ENCODE measurements around the gene CRYBG1. TPM values are rescaled to one million over a fixed set of nuclear protein-coding genes. Genes with fewer than 3 reads are reported as not detected.
A peak's percentile ranks its signal among the peaks of the same experiment; 100 is the strongest.

Gene CRYBG1
- total RNA-seq, 5 donors from 2014 or later (not counting 1 experiment from before 2014, with no cell fraction given), result 26.4 to 50.1 (median 38.0) TPM

DNA sequence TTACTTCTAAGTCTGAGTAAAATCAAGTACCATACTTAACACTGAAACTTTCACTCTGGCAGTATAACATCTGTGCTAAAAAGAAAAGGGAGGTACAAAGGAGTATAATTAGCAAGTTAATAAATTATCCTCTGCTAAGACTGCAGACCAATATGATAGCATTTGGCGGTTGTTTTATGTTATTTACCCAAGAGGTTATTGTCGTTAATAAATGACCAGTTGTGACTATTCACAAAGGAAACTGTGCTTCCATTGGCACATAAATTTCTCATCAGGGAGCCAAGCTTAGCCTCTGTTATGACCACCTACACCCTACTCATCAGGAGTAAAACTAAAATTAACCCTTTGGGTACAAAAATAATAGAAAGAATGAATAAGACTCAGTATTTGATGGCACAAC, 86.5 kb downstream of the CRYBG1 start:
- Mint-ChIP-seq H3K4me1 (peaks cover 13 to 15% (median 14%) of the 10 kb centered on the region in 3 donors), H3K9me3 (no peaks in the 10 kb centered on the region), H3K27ac (no peak overlapping the region), H3K4me3 (no peak overlapping the region), H3K27me3 (peaks cover 14 to 19% of the 10 kb centered on the region in 2 donors), H3K36me3 (no peaks in the 10 kb centered on the region)
- ATAC-seq (replicated peaks in 1 of 4) (no peak), DNase-seq (no peak)
- peaks cover 10% of the 10 kb centered on the region in 2 experiments for H3K4me1 ChIP-seq (ENCODE audit: control insufficient read depth in 1 of 2, extremely low read depth in 1 of 2, insufficient read depth in 2 of 2, low read length in 2 of 2)
- CTCF ChIA-PET, result interaction anchor here (1.0 to 7.2 kb wide), 5 partner anchors 13 to 224 kb away, joined by 3 to 143 read pairs (median 11); no protein-coding TSS in a partner anchor
- H3K9me3 ChIP-seq, result no peaks in the 10 kb centered on the region
- POLR2A ChIA-PET, result no interaction called here
- no CpG with 5 or more reads among the region's 2 CpGs for WGBS (ENCODE audit: insufficient coverage)
- no peak overlapping the region for H3K27ac ChIP-seq (ENCODE audit: low read length)
- H3K36me3 ChIP-seq (ENCODE audit: control insufficient read depth in 2 of 2, extremely low read depth in 1 of 2, insufficient read depth in 1 of 2, low read length in 1 of 2), result no peaks in the 10 kb centered on the region
- no peak overlapping the region for H3K4me3 ChIP-seq (ENCODE audit: control insufficient read depth in 1 of 2, extremely low read depth in 1 of 2, low read length in 1 of 2)
- peaks cover 0 to 2% of the 10 kb centered on the region in 2 experiments for H3K27me3 ChIP-seq (replicated peaks in 1 of 2; ENCODE audit: control insufficient read depth in 2 of 2, extremely low read depth in 1 of 2, insufficient read depth in 2 of 2, low read length in 1 of 2)

DNA sequence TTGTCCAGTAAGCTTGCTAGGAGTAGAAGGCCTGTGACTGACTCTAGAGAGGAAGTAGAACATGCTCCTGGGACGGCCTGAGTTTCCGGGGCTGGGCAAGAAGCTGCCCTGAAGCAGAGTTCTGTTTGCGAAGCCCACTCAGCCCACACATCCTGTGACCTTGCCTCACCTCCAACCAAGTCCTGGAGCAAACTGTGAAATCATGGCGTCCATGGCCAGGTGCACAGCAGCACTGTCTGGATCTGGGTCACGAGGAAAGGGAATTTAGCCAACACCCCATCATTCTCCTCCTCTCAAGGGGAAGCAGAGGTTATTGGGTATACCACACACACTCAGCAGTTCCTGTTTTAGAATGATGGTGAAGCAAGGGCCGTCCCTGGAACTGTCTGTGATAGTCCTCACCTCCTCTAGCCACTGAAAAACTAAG, 87.5 kb downstream of the CRYBG1 start:
- H3K4me3 Mint-ChIP-seq, result peak overlapping the region in 1 of 3 donors; percentile 22
- H3K36me3 Mint-ChIP-seq, result no peaks in the 10 kb centered on the region
- no peaks in the 10 kb centered on the region for H3K36me3 ChIP-seq (ENCODE audit: control insufficient read depth in 2 of 2, extremely low read depth in 1 of 2, insufficient read depth in 1 of 2, low read length in 1 of 2)
- POLR2A ChIA-PET, result interaction anchor here in 1 of 2 donors (0.6 kb wide), 2 partner anchors 60 to 98 kb away, joined by 3 read pairs; no protein-coding TSS in a partner anchor
- no peaks in the 10 kb centered on the region for H3K9me3 Mint-ChIP-seq
- ATAC-seq (replicated peaks in 1 of 4), result peak; percentile 60 to 84 (median 69)
- peaks cover 9 to 10% of the 10 kb centered on the region in 2 donors for H3K27me3 Mint-ChIP-seq
- CTCF ChIA-PET, result interaction anchor here (1.0 to 3.5 kb wide), 6 partner anchors 12 to 118 kb away, joined by 3 to 26 read pairs (median 4); no protein-coding TSS in a partner anchor
- peaks cover 13 to 15% (median 14%) of the 10 kb centered on the region in 3 donors for H3K4me1 Mint-ChIP-seq
- H3K27me3 ChIP-seq (replicated peaks in 1 of 2; ENCODE audit: control insufficient read depth in 2 of 2, extremely low read depth in 1 of 2, insufficient read depth in 2 of 2, low read length in 1 of 2), result peaks cover 0 to 2% of the 10 kb centered on the region in 2 experiments
- H3K27ac ChIP-seq (ENCODE audit: low read length), result no peak overlapping the region
- H3K27ac Mint-ChIP-seq, result peak overlapping the region; percentile 66 to 83
- H3K4me1 ChIP-seq (ENCODE audit: control insufficient read depth in 1 of 2, extremely low read depth in 1 of 2, insufficient read depth in 2 of 2, low read length in 2 of 2), result peaks cover 10% of the 10 kb centered on the region in 2 experiments
- H3K4me3 ChIP-seq (ENCODE audit: control insufficient read depth in 1 of 2, extremely low read depth in 1 of 2, low read length in 1 of 2), result no peak overlapping the region
- no peaks in the 10 kb centered on the region for H3K9me3 ChIP-seq
- peak in 26 of 35 experiments; percentile 2 to 45 (median 11) for DNase-seq
- 24% methylated on average over 3 of the region's 6 CpGs for WGBS (ENCODE audit: insufficient coverage)

DNA sequence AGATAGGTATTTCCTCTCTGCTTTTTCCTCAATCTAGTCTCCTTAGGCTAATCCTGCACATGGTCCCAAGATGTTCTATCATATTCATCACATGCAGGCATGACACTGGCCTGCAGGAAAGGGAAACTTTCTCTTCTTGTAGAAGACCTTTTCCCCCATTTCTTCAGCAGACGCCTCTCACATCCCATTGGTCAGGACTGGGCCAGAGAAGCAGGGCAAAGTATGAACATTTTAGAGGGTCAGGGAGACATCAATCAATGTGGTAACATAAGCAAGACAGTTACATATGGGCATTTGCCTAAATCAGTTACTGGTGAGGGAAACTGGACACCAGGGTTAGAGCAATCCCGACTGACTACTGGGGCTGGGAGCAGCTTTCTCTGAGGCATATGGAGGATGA, 90.1 kb downstream of the CRYBG1 start:
- Mint-ChIP-seq H3K4me1 (peaks cover 13 to 14% (median 13%) of the 10 kb centered on the region in 3 donors), H3K9me3 (no peaks in the 10 kb centered on the region), H3K4me3 (no peak overlapping the region), H3K36me3 (no peaks in the 10 kb centered on the region), H3K27me3 (no peaks in the 10 kb centered on the region), H3K27ac (no peak overlapping the region)
- ATAC-seq (replicated peaks in 1 of 4), result no peak
- no peaks in the 10 kb centered on the region for H3K9me3 ChIP-seq
- H3K27ac ChIP-seq (ENCODE audit: low read length), result no peak overlapping the region
- ChIA-PET CTCF (interaction anchor here (3.1 to 3.5 kb wide), 2 partner anchors 115 kb away, joined by 22 to 26 read pairs; no protein-coding TSS in a partner anchor), POLR2A (no interaction called here)
- 100% methylated on average over 1 of the region's 2 CpGs for WGBS (ENCODE audit: insufficient coverage)
- H3K36me3 ChIP-seq (ENCODE audit: control insufficient read depth in 2 of 2, extremely low read depth in 1 of 2, insufficient read depth in 1 of 2, low read length in 1 of 2), result no peaks in the 10 kb centered on the region
- no peak for DNase-seq
- peaks cover 10% of the 10 kb centered on the region in 2 experiments for H3K4me1 ChIP-seq (ENCODE audit: control insufficient read depth in 1 of 2, extremely low read depth in 1 of 2, insufficient read depth in 2 of 2, low read length in 2 of 2)
- no peak overlapping the region for H3K4me3 ChIP-seq (ENCODE audit: control insufficient read depth in 1 of 2, extremely low read depth in 1 of 2, low read length in 1 of 2)
- no peaks in the 10 kb centered on the region for H3K27me3 ChIP-seq (replicated peaks in 1 of 2; ENCODE audit: control insufficient read depth in 2 of 2, extremely low read depth in 1 of 2, insufficient read depth in 2 of 2, low read length in 1 of 2)

DNA sequence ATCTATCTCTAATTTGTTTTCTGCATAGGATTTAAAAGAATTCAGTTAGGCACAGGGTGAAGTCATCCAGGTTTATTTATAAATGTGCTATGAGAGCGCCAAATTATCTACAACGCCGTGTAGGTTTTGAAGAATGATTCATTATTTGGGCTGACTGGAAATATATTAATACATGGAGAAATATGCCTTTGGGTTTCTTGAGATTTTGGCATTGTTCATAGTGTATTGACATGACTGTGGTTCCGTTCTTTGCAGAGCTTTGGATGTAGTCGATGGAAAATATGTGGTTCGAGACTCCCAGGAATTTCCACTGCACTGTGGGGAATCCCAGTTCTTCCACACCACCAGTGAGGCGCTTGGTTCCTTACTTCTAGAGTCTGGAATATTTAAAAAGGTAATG, 90.9 kb downstream of the CRYBG1 start:
- Mint-ChIP-seq H3K27me3 (no peaks in the 10 kb centered on the region), H3K4me3 (no peak overlapping the region), H3K36me3 (no peaks in the 10 kb centered on the region), H3K27ac (no peak overlapping the region), H3K4me1 (peaks cover 13 to 14% (median 13%) of the 10 kb centered on the region in 3 donors), H3K9me3 (no peaks in the 10 kb centered on the region)
- ChIA-PET CTCF (interaction anchor here (0.7 to 2.3 kb wide), 3 partner anchors 112 to 115 kb away, joined by 4 to 11 read pairs (median 5); no protein-coding TSS in a partner anchor), POLR2A (interaction anchor here in 1 of 2 donors (0.8 kb wide), 1 partner anchor 120 kb away, joined by 4 read pairs; no protein-coding TSS in a partner anchor)
- Histone ChIP-seq H3K27ac (ENCODE audit: low read length) (no peak overlapping the region), H3K9me3 (no peaks in the 10 kb centered on the region), H3K4me3 (ENCODE audit: control insufficient read depth in 1 of 2, extremely low read depth in 1 of 2, low read length in 1 of 2) (no peak overlapping the region), H3K27me3 (replicated peaks in 1 of 2; ENCODE audit: control insufficient read depth in 2 of 2, extremely low read depth in 1 of 2, insufficient read depth in 2 of 2, low read length in 1 of 2) (no peaks in the 10 kb centered on the region), H3K36me3 (ENCODE audit: control insufficient read depth in 2 of 2, extremely low read depth in 1 of 2, insufficient read depth in 1 of 2, low read length in 1 of 2) (no peaks in the 10 kb centered on the region), H3K4me1 (ENCODE audit: control insufficient read depth in 1 of 2, extremely low read depth in 1 of 2, insufficient read depth in 2 of 2, low read length in 2 of 2) (peaks cover 10% of the 10 kb centered on the region in 2 experiments)
- whole genome bisulfite sequencing (ENCODE audit: insufficient coverage), result 95% methylated on average over 3 of the region's 7 CpGs
- no peak for ATAC-seq (replicated peaks in 1 of 4)
- no peak for DNase-seq

DNA sequence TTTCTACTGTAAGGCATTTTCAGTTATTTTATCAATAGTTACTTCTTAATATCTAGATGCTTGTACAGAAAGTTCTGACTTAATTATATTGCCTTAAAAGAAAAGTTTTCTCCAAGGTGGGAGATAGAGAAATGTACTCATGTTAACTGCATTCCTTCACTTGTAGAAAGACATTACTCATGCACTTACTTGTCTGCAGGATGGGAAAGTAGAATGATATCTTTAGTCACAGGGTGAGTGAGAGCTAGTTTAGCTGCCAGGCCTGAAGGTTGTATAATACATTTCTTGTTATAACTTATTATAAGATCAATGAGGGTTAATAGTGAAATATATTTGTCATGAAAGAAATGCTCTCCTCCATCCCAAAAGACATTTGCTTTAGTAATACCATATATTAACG, 92.1 kb downstream of the CRYBG1 start:
- no peak for ATAC-seq (replicated peaks in 1 of 4)
- Histone ChIP-seq H3K4me3 (ENCODE audit: control insufficient read depth in 1 of 2, extremely low read depth in 1 of 2, low read length in 1 of 2) (no peak overlapping the region), H3K36me3 (ENCODE audit: control insufficient read depth in 2 of 2, extremely low read depth in 1 of 2, insufficient read depth in 1 of 2, low read length in 1 of 2) (no peaks in the 10 kb centered on the region), H3K27me3 (replicated peaks in 1 of 2; ENCODE audit: control insufficient read depth in 2 of 2, extremely low read depth in 1 of 2, insufficient read depth in 2 of 2, low read length in 1 of 2) (no peaks in the 10 kb centered on the region), H3K4me1 (ENCODE audit: control insufficient read depth in 1 of 2, extremely low read depth in 1 of 2, insufficient read depth in 2 of 2, low read length in 2 of 2) (peaks cover 9 to 10% of the 10 kb centered on the region in 2 experiments), H3K9me3 (no peaks in the 10 kb centered on the region), H3K27ac (ENCODE audit: low read length) (no peak overlapping the region)
- ChIA-PET CTCF (interaction anchor here (0.6 to 2.3 kb wide), 5 partner anchors 9 to 229 kb away, joined by 3 to 11 read pairs (median 3); no protein-coding TSS in a partner anchor), POLR2A (interaction anchor here (0.5 to 0.9 kb wide), 6 partner anchors 27 to 999 kb away, joined by 3 to 4 read pairs (median 3); no protein-coding TSS in a partner anchor)
- peaks cover 11 to 13% (median 11%) of the 10 kb centered on the region in 3 donors for H3K4me1 Mint-ChIP-seq
- no CpG with 5 or more reads among the region's 1 CpG for WGBS (ENCODE audit: insufficient coverage)
- no peak for DNase-seq
- H3K27me3 Mint-ChIP-seq, result no peaks in the 10 kb centered on the region
- no peaks in the 10 kb centered on the region for H3K36me3 Mint-ChIP-seq
- no peak overlapping the region for H3K4me3 Mint-ChIP-seq
- H3K9me3 Mint-ChIP-seq, result no peaks in the 10 kb centered on the region
- H3K27ac Mint-ChIP-seq, result no peak overlapping the region

DNA sequence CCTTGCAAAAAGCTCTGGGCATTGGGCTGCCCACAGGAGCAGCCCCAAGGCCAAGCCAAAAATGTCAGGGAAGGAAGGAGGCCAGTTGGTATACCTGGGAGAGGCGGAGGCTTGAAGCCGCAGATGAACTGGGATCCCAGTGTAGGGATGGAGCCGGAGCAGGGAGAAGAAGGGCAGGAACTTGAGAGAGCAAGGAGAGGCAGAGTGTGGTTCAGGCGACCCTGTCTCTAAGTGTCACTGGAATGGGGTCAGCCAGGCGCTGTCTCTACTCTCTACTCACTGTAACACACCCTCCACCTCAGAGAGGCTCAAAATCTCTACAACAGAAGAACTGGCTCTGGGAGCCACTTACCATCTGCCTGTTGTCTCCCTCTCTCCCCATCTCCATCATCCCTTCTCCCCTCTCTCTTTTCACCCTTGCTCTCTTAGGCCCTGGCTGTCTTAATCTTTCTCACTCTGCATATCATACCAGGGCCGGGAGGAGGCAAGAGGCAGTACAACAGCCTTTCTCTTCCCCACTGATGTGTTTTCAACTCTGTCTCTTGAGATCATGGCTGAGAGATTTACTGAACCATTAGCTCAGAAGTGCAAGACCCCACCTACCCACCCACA, 93.3 kb downstream of the CRYBG1 start:
- ATAC-seq (replicated peaks in 1 of 4), result no peak
- no peak overlapping the region for H3K27ac Mint-ChIP-seq
- Histone ChIP-seq H3K27ac (ENCODE audit: low read length) (no peak overlapping the region), H3K36me3 (ENCODE audit: control insufficient read depth in 2 of 2, extremely low read depth in 1 of 2, insufficient read depth in 1 of 2, low read length in 1 of 2) (no peaks in the 10 kb centered on the region), H3K4me3 (ENCODE audit: control insufficient read depth in 1 of 2, extremely low read depth in 1 of 2, low read length in 1 of 2) (no peak overlapping the region), H3K9me3 (no peaks in the 10 kb centered on the region), H3K4me1 (ENCODE audit: control insufficient read depth in 1 of 2, extremely low read depth in 1 of 2, insufficient read depth in 2 of 2, low read length in 2 of 2) (no peaks in the 10 kb centered on the region), H3K27me3 (replicated peaks in 1 of 2; ENCODE audit: control insufficient read depth in 2 of 2, extremely low read depth in 1 of 2, insufficient read depth in 2 of 2, low read length in 1 of 2) (no peaks in the 10 kb centered on the region)
- H3K9me3 Mint-ChIP-seq, result no peaks in the 10 kb centered on the region
- ChIA-PET POLR2A (interaction anchor here in 1 of 2 donors (0.6 kb wide), 1 partner anchor 110 kb away, joined by 3 read pairs; no protein-coding TSS in a partner anchor), CTCF (no interaction called here)
- WGBS (ENCODE audit: insufficient coverage), result 92% methylated on average over 5 of the region's 6 CpGs
- H3K4me1 Mint-ChIP-seq, result peaks cover 0 to under 1% (median 0%) of the 10 kb centered on the region in 3 donors
- no peaks in the 10 kb centered on the region for H3K27me3 Mint-ChIP-seq
- no peak for DNase-seq
- no peaks in the 10 kb centered on the region for H3K36me3 Mint-ChIP-seq
- no peak overlapping the region for H3K4me3 Mint-ChIP-seq
